GM19239 (cell line): ENCODE data around the gene PKM.

Experiments
- DNase-seq: peaks from one replicate; pipeline ENCODE4 v3.0.0; 2011; ENCODE audit warnings: low spot score; ENCODE audit not compliant: insufficient read length
- FAIRE-seq: peaks from 2 replicates; lab custom pipeline; 2011; peaks lifted over from hg19 to GRCh38; lab: Jason Lieb, UNC

Gene PKM

GRCh38 chr15:72202801-72203506, 28.0 kb downstream of the PKM start:
- FAIRE-seq (no peak), DNase-seq (no peak)

GRCh38 chr15:72202302-72202701, 28.7 kb downstream of the PKM start:
- no peak for DNase-seq
- no peak for FAIRE-seq

GRCh38 chr15:72201391-72201921, 29.5 kb downstream of the PKM start:
- DNase-seq (no peak), FAIRE-seq (no peak)

- DNase-seq, result no peak
Observed at GRCh38 chr15:72200395-72201237, 30.4 kb downstream of the PKM start.

GRCh38 chr15:72199721-72200212, 31.2 kb downstream of the PKM start:
- FAIRE-seq (peak; percentile 88), DNase-seq (peak; percentile 89)

More at GRCh38 chr15:72200395-72201237, 30.4 kb downstream of the PKM start:
- FAIRE-seq, result no peak

GRCh38 chr15:72199205-72199515, 31.8 kb downstream of the PKM start:
- no peak for FAIRE-seq
- no peak for DNase-seq

- FAIRE-seq (no peak), DNase-seq (no peak)
Observed at GRCh38 chr15:72198356-72199204, 32.4 kb downstream of the PKM start.

- FAIRE-seq (no peak), DNase-seq (peak; percentile 75)
Observed at GRCh38 chr15:72197460-72198355, 33.3 kb downstream of the PKM start, which contains the start of gene GRAMD2A. TSS of gene GRAMD2A (minus strand) at chr15:72197787.

- no peak for FAIRE-seq
- no peak for DNase-seq
Observed at GRCh38 chr15:72197041-72197459, 33.9 kb downstream of the PKM start.

- no peak for DNase-seq
- FAIRE-seq, result no peak
Observed at GRCh38 chr15:72196409-72197040, 34.5 kb downstream of the PKM start.

- DNase-seq (no peak), FAIRE-seq (no peak)
Observed at GRCh38 chr15:72195101-72195511, 35.9 kb downstream of the PKM start.

GRCh38 chr15:72193836-72194396, 37.1 kb downstream of the PKM start:
- FAIRE-seq (no peak), DNase-seq (no peak)

- DNase-seq (no peak), FAIRE-seq (no peak)
Observed at GRCh38 chr15:72192416-72192815, 38.6 kb downstream of the PKM start.

GRCh38 chr15:72189250-72189902, 41.6 kb downstream of the PKM start:
- no peak for FAIRE-seq
- no peak for DNase-seq

- FAIRE-seq, result no peak
Observed at GRCh38 chr15:72184165-72184811, 46.7 kb downstream of the PKM start.

GRCh38 chr15:72183781-72184164, 47.2 kb downstream of the PKM start:
- FAIRE-seq, result no peak

More at GRCh38 chr15:72184165-72184811, 46.7 kb downstream of the PKM start:
- no peak for DNase-seq

GRCh38 chr15:72182673-72183072, 48.3 kb downstream of the PKM start:
- FAIRE-seq, result no peak

More at GRCh38 chr15:72183781-72184164, 47.2 kb downstream of the PKM start:
- DNase-seq, result no peak

More at GRCh38 chr15:72182673-72183072, 48.3 kb downstream of the PKM start:
- DNase-seq, result no peak
